Measurements from ENCODE around the gene EIF2D. TPM values are rescaled to one million over a fixed set of nuclear protein-coding genes. Genes with fewer than 3 reads are reported as not detected.

Gene EIF2D
- total RNA-seq, 4 donors from 2014 or later, result 38.4 to 55.8 (median 50.4) TPM

DNA sequence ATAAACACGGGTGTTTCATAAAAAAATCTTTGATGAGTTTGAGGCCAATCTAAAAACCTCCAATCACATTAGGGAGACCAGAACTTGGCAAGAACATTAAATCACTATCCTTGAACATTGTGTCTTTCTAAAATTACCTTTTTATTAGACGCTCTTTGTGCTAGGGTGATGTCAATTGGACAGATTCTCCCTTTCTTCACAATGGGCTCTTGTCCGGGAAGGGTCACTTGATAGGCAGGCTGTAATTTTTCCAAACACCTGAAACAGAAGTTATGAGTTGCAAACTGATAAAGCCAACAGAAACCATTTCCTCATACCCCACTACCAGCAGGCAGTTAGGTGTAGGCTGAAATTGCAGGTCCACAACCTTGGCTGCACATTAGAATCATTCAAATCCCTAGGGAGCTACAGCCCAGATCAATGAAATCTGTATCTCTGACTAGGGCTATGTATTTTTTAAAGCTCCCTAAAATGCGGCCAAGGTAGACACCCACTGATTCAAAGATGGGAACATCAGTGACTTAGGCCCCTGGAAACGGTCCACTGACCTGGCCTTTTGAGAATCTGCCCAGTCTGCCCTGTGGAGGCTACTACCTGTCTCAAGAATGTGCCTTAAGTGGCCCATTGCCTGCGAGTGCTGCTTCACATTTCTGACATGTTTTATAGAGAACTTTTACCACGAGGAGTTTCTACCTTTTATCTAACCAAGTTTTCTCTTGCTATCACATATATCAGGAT lies 16.5 kb downstream of the EIF2D start:
- no peak for DNase-seq (ENCODE audit: low spot score)
- no peak for ATAC-seq (ENCODE audit: low FRiP score)

DNA sequence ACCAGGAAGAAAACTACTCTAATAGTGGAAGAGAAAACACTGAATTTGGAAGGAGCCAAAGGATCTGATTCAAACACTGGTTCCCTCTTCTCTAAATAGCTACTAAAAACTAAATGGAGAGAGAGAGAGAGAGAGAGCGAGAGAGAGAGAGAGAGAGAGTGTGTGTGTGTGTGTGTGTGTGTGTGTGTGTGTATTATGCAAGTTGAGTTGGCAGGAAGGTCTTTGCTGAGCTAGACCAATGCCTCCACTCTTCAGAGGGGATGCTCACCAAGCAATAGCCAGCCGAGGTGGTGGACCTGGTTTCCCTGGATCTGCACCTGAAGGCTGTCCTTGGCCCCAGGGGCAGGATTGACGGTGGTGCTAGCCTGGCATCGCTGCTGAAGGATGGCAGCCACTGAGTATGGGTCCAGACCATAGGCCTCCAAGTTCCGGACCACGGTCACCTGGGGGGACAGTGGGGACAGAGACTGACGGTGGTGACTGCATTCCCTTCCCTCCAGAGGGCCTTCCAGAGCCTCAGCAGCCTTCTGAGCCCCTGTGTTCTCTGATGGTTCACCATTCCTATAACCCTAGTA lies 18.8 kb downstream of the EIF2D start:
- TF ChIP-seq, protein P1, sequence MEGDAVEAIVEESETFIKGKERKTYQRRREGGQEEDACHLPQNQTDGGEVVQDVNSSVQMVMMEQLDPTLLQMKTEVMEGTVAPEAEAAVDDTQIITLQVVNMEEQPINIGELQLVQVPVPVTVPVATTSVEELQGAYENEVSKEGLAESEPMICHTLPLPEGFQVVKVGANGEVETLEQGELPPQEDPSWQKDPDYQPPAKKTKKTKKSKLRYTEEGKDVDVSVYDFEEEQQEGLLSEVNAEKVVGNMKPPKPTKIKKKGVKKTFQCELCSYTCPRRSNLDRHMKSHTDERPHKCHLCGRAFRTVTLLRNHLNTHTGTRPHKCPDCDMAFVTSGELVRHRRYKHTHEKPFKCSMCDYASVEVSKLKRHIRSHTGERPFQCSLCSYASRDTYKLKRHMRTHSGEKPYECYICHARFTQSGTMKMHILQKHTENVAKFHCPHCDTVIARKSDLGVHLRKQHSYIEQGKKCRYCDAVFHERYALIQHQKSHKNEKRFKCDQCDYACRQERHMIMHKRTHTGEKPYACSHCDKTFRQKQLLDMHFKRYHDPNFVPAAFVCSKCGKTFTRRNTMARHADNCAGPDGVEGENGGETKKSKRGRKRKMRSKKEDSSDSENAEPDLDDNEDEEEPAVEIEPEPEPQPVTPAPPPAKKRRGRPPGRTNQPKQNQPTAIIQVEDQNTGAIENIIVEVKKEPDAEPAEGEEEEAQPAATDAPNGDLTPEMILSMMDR (IDR thresholded peaks at IDR 0.05), result no peak
- DNase-seq (ENCODE audit: low spot score) (no peak), ATAC-seq (ENCODE audit: low FRiP score) (no peak)

More for the DNA sequence above, 16.5 kb downstream of the EIF2D start:
- TF ChIP-seq, protein P1 (IDR thresholded peaks at IDR 0.05), result no peak

DNA sequence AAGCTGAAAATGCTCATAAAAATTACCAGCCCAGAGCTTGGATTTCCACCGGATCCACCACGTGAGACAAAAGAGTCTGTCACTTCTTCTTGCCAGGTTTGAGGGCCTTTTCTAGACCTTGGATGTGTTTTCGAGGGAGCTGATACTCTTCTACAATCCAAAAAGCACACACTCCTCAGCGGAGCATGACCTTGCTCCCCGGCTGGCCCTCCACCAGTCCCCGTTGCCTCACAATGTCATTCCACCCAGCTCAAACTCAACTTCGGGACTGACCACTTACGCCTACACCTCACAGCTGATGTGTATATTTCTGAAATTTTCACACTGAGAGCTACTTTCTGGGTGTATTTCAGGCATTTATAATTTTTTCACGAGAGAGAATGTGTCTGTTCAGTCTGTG lies 20.6 kb downstream of the EIF2D start:
- TF ChIP-seq, protein P1 (IDR thresholded peaks at IDR 0.05), result no peak
- DNase-seq (ENCODE audit: low spot score) (no peak), ATAC-seq (ENCODE audit: low FRiP score) (no peak)

DNA sequence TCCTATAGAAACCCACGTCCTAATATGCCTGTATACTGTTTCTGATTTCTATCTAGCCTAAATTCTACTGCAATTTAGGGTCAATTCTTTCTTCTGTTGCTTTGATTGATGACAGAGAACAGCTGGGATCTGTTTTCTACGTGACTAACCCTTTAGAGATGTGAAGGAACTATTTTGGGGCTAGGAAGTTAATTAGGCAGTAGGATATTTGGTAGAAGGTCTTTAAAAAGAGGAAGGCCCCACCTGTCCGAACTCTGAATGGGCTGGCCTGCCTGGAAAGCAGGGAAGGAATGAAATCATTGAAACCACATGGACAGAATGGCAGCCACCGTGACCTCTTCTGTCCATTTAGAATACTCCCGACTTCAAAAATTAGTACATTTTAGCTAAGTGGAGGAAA lies 21.0 kb downstream of the EIF2D start:
- DNase-seq (ENCODE audit: low spot score) (no peak), ATAC-seq (ENCODE audit: low FRiP score) (no peak)
- TF ChIP-seq, protein P1 (IDR thresholded peaks at IDR 0.05), result no peak

DNA sequence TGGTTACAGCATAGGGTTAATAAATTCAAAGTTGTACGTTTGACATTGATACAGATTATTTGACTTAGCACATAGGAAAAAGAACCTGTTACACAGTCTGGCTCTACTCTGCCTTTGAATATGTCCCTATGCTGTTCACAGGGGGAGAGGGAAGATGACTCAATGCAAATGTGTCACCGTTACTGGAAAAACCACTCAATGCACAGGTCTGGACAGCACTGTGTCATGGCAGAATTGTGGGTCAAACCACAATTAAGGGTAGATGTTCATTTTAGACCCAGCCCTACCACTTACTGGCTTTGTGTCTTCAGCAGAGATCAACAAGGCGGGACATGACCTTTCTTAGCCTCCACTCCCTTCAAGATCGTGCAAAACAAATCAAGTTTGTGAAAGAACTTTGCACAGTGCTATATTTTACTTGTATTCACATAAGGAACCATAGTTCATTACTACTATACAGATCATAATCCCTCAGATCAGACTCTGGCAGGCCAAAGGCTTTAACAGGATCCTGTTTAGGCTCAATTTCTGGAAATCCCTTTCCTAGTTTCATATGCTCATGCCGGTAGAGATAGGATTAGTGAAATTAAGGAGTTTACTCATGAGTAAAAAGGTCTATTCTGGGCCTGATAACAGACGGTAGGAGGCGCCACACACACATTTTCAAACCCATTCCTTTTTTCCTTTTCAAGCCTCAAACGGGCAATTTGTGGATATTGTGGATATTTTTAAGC lies 22.1 kb downstream of the EIF2D start:
- peak; percentile 21 for ATAC-seq (ENCODE audit: low FRiP score)
- TF ChIP-seq, protein P1 (IDR thresholded peaks at IDR 0.05), result no peak
- DNase-seq (ENCODE audit: low spot score), result no peak

DNA sequence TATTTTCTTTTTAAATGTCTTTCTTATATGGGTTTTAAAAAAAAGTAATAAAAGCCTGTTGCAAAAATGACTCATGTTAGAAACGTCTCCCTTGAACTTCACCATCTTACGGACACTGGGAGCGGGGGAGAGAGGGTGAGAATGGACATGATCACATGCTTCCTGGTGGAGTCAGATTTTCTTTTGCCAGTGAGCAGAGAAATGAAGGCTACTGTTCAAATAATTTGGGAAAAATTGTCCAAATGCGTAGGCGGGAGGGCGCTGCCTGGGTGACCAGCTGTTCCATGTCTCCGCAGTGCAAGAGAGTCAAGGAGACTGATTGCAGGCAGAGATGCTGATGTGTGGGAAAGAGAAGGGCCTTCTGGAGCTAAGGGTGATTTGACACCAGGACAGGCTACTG lies 23.1 kb downstream of the EIF2D start:
- TF ChIP-seq, protein P1 (IDR thresholded peaks at IDR 0.05), result no peak
- no peak for DNase-seq (ENCODE audit: low spot score)
- peak; percentile 81 for ATAC-seq (ENCODE audit: low FRiP score)

All from omental fat pad (tissue), 4 donors.